Measurements from ENCODE around the gene COL13A1. TPM values are rescaled to one million over a fixed set of nuclear protein-coding genes. Genes with fewer than 3 reads are reported as not detected.

COL13A1 gene
- total RNA-seq, 1 experiment from 2014 or later: 3.6 TPM

DNA sequence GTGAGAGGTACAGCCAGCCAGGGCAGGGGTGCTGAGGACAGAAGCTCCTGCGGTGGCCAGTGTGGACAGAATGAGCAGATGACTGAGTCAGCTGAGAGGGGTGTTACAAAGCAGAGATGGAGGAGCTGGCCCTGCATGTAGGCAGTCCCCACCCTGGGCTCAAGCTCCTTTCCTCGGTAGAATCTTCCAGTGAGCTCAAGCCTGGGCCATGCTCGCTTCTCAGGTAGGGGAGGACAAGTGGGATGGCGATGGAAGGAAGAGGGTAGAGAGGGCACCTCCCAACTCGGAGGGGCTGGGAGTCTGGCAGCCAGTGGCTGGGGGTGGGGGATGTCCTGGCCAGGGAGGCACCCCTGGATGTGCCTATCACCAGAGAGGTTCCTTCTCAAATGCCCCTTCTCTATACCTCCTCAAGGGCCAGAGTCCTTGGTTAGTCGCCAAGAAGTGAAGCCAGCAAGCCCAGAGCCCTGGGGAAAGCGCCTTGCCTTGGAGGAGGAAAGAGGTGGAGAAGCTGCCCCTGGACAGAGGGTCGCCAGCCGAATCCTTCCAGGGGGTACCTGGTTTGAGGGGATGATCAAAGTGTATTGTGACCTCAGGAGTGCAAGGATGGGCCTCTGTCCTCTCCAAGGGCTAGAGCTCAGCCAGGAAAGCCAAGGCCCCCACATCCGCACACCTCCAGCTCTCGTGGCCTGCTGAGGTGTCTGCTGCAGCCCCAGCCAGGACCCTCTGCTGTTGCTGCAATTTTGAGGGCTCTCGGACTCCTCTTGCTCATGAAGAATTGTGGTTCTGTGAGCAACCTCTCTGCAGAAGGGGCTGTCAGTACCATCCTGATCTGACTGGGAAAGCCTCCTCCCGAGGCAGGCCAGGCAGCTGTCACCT lies 162.4 kb downstream of the COL13A1 start:
- Histone ChIP-seq H3K14ac (ENCODE audit: insufficient read depth, low read length) (no peak overlapping the region), H3K4me1 (ENCODE audit: insufficient read depth, low read length) (peaks cover 1% of the 10 kb centered on the region; the same call in 1 of the 2 replicates), H3K9ac (ENCODE audit: extremely low read depth, insufficient read length, low read length) (no peak overlapping the region), H3K27ac (ENCODE audit: insufficient read length, low read depth, low read length) (no peak overlapping the region), H3K56ac (ENCODE audit: insufficient read length, low read depth, low read length) (no peak overlapping the region), H3K79me2 (ENCODE audit: insufficient read depth, low read length) (no peaks in the 10 kb centered on the region), H3T11ph (ENCODE audit: low read length) (no peak overlapping the region), H2AK5ac (ENCODE audit: insufficient read length, low read length) (no peak overlapping the region), H3K23ac (ENCODE audit: insufficient read length, low read depth, low read length) (no peak overlapping the region), H3K23me2 (ENCODE audit: insufficient read length, low read depth, low read length, poor library complexity, severe bottlenecking) (no peaks in the 10 kb centered on the region), H2BK120ac (ENCODE audit: low read depth, low read length, poor library complexity, severe bottlenecking) (no peak overlapping the region), H3K27me3 (ENCODE audit: insufficient read depth, low read length) (no peaks in the 10 kb centered on the region), H4K5ac (ENCODE audit: insufficient read length, low read depth, low read length) (no peak overlapping the region), H2BK15ac (ENCODE audit: low read depth, low read length) (no peak overlapping the region), H3K9me3 (ENCODE audit: control insufficient read depth, low read depth, low read length) (no peaks in the 10 kb centered on the region), H3K4ac (ENCODE audit: low read depth, low read length) (no peak overlapping the region), H2BK5ac (ENCODE audit: insufficient read length, low read length) (no peak overlapping the region), H4K8ac (replicated peaks; ENCODE audit: insufficient read length, low read depth, low read length) (no peak overlapping the region), H3K4me2 (ENCODE audit: insufficient read depth, insufficient read length, low read length) (no peak overlapping the region), H4K91ac (ENCODE audit: insufficient read length, low read depth, low read length) (no peak overlapping the region), H2AFZ (ENCODE audit: low read length) (no peak overlapping the region), H2BK12ac (ENCODE audit: insufficient read length, low read depth, low read length) (no peak overlapping the region), H4K20me1 (ENCODE audit: control insufficient read depth, insufficient read depth, insufficient read length) (no peaks in the 10 kb centered on the region), H2BK20ac (ENCODE audit: low read depth, low read length, poor library complexity, severe bottlenecking) (no peak overlapping the region), H3K79me1 (ENCODE audit: insufficient read depth, low read depth, low read length, poor library complexity, severe bottlenecking) (no peaks in the 10 kb centered on the region), H3K18ac (ENCODE audit: insufficient read length, low read depth, low read length) (no peak overlapping the region)
- H3K4me3 Mint-ChIP-seq: no peak overlapping the region
- DNase-seq: no peak
- no CpG with 5 or more reads among the region's 13 CpGs for WGBS (ENCODE audit: extremely low coverage, insufficient read length, low lambda C conversion rate)
- H3K4me1 Mint-ChIP-seq: peaks cover 5 to 10% of the 10 kb centered on the region in 2 experiments
- peaks cover 20% of the 10 kb centered on the region for H3K27me3 Mint-ChIP-seq (ENCODE audit: low read depth)
- no peaks in the 10 kb centered on the region for H3K9me3 Mint-ChIP-seq
- H3K36me3 Mint-ChIP-seq (ENCODE audit: insufficient read depth in 1 of 3, low read depth in 3 of 3): no peaks in the 10 kb centered on the region
- H3K27ac Mint-ChIP-seq: peak overlapping the region in 1 of 3 experiments; percentile 82; a peak in 1 of 7 replicates
- TF ChIP-seq, protein P1, sequence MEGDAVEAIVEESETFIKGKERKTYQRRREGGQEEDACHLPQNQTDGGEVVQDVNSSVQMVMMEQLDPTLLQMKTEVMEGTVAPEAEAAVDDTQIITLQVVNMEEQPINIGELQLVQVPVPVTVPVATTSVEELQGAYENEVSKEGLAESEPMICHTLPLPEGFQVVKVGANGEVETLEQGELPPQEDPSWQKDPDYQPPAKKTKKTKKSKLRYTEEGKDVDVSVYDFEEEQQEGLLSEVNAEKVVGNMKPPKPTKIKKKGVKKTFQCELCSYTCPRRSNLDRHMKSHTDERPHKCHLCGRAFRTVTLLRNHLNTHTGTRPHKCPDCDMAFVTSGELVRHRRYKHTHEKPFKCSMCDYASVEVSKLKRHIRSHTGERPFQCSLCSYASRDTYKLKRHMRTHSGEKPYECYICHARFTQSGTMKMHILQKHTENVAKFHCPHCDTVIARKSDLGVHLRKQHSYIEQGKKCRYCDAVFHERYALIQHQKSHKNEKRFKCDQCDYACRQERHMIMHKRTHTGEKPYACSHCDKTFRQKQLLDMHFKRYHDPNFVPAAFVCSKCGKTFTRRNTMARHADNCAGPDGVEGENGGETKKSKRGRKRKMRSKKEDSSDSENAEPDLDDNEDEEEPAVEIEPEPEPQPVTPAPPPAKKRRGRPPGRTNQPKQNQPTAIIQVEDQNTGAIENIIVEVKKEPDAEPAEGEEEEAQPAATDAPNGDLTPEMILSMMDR (conservative IDR thresholded peaks at IDR 0.05): no peak

Measured in H9 (cell line).